D721Med (cell line): ENCODE results near the gene COMMD1.

ENCODE experiments used
- DNase-seq: peaks from one replicate; pipeline ENCODE4 v3.0.0; 2011; ENCODE audit warnings: low spot score; ENCODE audit not compliant: insufficient read length
- FAIRE-seq: peaks from 2 replicates; lab custom pipeline; 2011; peaks lifted over from hg19 to GRCh38; lab: Jason Lieb, UNC
- TF ChIP-seq, protein P1 (sequence below): IDR thresholded peaks from 2 replicates; pipeline ENCODE4 v1.5.1; 2012; ENCODE audit warnings: mild to moderate bottlenecking, control low read depth; ENCODE audit not compliant: insufficient read depth; ENCODE audit errors: missing control alignments

The COMMD1 gene

DNA sequence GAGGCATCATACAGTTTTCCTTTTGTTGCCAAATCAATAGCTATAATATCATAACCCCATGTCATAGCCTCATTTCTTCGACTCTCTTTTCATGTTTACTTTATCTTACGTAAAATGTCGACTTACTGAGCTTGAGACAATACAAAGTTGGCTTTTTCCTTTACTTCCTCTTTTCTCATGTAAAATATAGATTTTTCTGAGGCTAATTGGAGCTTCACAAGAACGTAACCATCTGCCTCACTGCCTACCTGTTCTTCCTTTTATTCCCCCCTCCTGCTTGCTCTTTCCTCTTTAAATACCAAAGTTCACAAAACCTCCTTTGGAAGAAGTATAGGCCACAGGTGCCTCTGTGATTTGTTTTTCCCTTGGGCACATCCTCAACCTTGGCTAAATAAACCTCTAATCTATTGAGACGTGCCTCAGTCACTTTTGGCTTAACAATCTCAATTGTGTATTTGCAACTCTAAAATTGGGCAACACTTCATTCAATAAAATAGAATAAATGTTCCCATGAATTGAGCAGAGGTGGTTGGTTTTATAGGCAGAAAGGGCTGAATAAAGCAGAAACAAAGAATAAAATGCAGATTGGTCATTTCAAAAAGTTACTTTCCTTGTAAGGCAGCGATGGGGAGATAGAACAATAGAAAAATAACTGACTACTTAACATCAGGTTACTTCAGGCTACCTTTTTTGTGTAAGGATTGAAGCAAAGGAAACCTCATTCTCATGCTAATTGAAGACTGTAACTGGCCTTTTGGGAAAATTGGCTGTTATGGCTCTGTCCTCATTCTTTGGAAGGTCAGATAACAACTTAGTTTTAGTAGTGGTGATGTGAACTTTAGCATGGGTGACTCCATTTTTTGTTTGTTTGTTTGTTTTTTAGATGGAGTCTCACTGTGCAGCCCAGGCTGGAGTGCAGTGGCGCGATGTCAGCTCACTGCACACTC is 21.3 kb downstream of the COMMD1 start:
- FAIRE-seq (no peak), DNase-seq (no peak)
- TF ChIP-seq, protein P1, sequence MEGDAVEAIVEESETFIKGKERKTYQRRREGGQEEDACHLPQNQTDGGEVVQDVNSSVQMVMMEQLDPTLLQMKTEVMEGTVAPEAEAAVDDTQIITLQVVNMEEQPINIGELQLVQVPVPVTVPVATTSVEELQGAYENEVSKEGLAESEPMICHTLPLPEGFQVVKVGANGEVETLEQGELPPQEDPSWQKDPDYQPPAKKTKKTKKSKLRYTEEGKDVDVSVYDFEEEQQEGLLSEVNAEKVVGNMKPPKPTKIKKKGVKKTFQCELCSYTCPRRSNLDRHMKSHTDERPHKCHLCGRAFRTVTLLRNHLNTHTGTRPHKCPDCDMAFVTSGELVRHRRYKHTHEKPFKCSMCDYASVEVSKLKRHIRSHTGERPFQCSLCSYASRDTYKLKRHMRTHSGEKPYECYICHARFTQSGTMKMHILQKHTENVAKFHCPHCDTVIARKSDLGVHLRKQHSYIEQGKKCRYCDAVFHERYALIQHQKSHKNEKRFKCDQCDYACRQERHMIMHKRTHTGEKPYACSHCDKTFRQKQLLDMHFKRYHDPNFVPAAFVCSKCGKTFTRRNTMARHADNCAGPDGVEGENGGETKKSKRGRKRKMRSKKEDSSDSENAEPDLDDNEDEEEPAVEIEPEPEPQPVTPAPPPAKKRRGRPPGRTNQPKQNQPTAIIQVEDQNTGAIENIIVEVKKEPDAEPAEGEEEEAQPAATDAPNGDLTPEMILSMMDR, result no peak

DNA sequence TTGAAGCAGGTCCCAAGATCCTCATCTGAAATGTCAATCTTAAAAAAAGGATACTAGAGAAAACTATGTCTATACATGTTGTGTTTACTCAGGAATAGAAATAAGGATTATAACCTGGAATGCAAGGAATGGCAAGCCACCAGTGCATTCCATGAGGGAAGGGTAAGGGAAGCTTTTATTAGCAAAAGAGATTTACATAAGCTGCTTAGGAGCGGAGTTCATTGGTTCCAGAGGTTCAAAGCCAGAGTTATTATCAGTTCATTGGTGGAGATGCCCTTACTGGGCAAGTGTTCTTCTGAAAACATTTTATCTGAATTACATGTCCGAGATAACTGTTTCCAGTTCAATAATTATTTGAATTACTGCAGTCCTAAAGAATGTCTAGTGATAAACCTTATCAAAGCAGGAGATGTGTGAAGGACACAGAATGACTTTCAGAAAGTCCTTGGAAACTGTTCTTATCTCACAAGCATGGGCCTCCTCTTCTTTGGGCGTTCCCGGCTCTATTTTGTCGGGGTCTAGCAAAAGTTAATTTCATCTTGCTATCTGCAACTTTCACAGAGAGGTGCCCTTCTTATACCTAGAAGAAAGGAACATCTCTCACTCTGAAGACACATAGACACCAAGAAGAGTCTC is 23.5 kb downstream of the COMMD1 start:
- FAIRE-seq (no peak), DNase-seq (no peak)
- TF ChIP-seq, protein P1, result no peak

DNA sequence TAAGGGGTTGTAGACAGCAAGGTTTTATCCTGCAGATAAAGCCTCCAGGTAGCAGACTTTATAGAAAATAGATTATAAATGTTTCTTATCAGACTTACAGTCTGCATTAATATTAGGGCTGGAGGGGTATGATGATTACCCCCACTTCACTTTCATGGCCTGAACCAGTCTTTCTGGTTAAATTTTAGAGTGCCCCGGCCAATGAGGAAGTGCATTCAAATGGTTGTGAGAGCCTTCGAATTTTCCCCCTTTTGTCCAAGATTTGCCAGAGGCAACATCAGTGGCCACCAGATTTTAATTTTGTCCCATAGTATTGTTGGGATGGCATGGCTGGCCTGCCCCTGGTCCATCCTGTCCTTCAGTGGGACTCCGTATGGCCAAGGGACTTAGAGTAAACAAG is 31.6 kb downstream of the COMMD1 start:
- TF ChIP-seq, protein P1, result no peak
- no peak for FAIRE-seq
- DNase-seq, result no peak

DNA sequence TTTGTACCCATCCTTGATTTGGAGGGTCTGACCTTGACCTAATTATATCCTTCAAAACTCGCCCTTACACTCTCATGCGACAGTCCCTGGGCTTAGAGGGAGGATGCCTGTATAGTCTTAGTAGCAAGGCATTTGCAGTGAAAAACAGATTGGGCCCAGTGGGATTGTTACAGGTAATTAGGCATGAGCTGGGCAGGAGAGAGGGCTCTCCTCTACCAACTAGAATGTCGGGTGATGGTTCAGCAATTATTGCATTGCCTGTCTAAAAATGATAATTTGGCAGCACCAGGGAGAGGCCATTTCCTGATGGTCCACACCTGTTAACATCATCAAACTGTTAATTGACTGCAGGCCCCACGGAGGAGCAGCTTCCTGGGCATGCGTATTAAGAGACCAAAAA is 32.4 kb downstream of the COMMD1 start:
- DNase-seq, result no peak
- TF ChIP-seq, protein P1, result no peak
- no peak for FAIRE-seq

DNA sequence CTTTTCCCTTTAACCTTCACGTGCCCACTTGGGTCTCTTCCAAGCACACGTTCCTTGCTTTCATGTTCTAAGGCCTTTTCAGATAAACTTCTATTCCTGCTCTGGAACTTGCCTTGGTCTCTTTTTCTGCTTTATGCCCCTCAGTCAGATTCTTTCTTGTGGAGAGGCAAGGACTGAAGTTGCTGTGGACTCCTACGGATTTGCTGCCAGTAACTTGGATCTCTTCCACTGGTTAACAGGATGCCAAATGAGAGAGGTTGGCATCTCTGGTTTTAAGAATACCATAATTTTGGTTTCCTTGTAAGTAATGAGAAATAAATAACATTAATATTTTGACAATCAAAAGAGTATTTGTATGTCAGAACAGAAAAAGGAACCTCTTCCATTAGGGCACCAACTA is 33.0 kb downstream of the COMMD1 start:
- no peak for FAIRE-seq
- TF ChIP-seq, protein P1, result no peak
- no peak for DNase-seq

DNA sequence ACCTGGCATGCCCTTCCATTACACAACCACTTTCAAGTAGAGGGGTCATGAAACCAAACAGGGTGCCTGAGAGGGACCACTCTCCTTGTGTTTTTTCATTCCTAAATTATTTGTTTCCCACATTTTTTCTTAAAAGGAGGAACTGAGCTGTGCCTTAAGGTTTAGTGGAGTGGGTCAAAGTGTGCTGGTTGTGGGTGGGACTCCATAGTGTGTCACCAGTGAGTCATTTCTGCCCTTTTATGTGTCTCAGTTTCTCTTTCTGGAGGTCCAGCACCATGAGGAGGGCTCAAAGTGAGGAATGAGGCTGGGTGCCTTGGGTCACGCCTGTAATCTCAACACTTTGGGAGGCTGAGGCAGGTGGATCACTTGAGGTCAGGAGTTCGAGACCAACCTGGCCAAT is 37.8 kb downstream of the COMMD1 start:
- FAIRE-seq, result no peak
- TF ChIP-seq, protein P1, result no peak
- DNase-seq, result no peak
